ENCODE data around the gene TSC22D2.

Gene TSC22D2

GRCh38 chr3:150412561-150413231 lies 4.6 kb downstream of the TSC22D2 start:
- peak; percentile 50 for DNase-seq

GRCh38 chr3:150414258-150414657 lies 6.2 kb downstream of the TSC22D2 start:
- DNase-seq, result peak; percentile 6

GRCh38 chr3:150414959-150415358 lies 6.9 kb downstream of the TSC22D2 start:
- DNase-seq, result no peak

GRCh38 chr3:150419076-150419868 lies 11.2 kb downstream of the TSC22D2 start:
- DNase-seq, result no peak

GRCh38 chr3:150419959-150420358 lies 11.9 kb downstream of the TSC22D2 start:
- no peak for DNase-seq

- DNase-seq, result no peak
Measured at GRCh38 chr3:150421256-150421655, 13.2 kb downstream of the TSC22D2 start.

- DNase-seq, result no peak
Measured at GRCh38 chr3:150421799-150422548, 13.9 kb downstream of the TSC22D2 start.

- no peak for DNase-seq
Measured at GRCh38 chr3:150422907-150423306, 14.8 kb downstream of the TSC22D2 start.

- no peak for DNase-seq
Measured at GRCh38 chr3:150423761-150424160, 15.7 kb downstream of the TSC22D2 start.

GRCh38 chr3:150426292-150426691 lies 18.2 kb downstream of the TSC22D2 start:
- no peak for DNase-seq

GRCh38 chr3:150428562-150428961 lies 20.5 kb downstream of the TSC22D2 start:
- no peak for DNase-seq

- DNase-seq, result no peak
Measured at GRCh38 chr3:150429767-150430671, 21.9 kb downstream of the TSC22D2 start.

- no peak for DNase-seq
Measured at GRCh38 chr3:150433347-150433746, 25.2 kb downstream of the TSC22D2 start.

- no peak for DNase-seq
Measured at GRCh38 chr3:150434234-150434633, 26.1 kb downstream of the TSC22D2 start.

GRCh38 chr3:150436161-150436560 lies 28.1 kb downstream of the TSC22D2 start:
- DNase-seq, result no peak

GRCh38 chr3:150439657-150440056 lies 31.6 kb downstream of the TSC22D2 start:
- no peak for DNase-seq

- no peak for DNase-seq
Measured at GRCh38 chr3:150443331-150443741, 35.2 kb downstream of the TSC22D2 start.

- DNase-seq, result no peak
Measured at GRCh38 chr3:150444371-150444770, 36.3 kb downstream of the TSC22D2 start.

GRCh38 chr3:150446470-150446977 lies 38.4 kb downstream of the TSC22D2 start:
- DNase-seq, result no peak

- DNase-seq, result no peak
Measured at GRCh38 chr3:150447084-150447483, 39.0 kb downstream of the TSC22D2 start.

GRCh38 chr3:150447631-150448465 lies 39.8 kb downstream of the TSC22D2 start:
- DNase-seq, result no peak

Measured in activated CD4-positive, alpha-beta T cell treated with anti-CD3 and anti-CD28 coated beads, Interleukin-10, Interleukin-2, amounts not matched to agents 100 ng/mL and 50 ng/mL, durations not matched to agents 16 hours and 8 hours (primary cell).